K562 (cell line): ENCODE results near the gene SFXN2. TPM values are rescaled to one million over a fixed set of nuclear protein-coding genes. Genes with fewer than 3 reads are reported as not detected.

Experiments used
- ATAC-seq: fragments of 200-7000 bp; cut with Tn5 transposase; 3 replicates; pipeline ENCODE4 v1.9.1; 2020; ENCODE audit warnings: moderate library complexity
- BruUV-seq: library from RNA; stranded (reverse); fragments of 400-500 nt; replicated peaks from 2 replicates; lab custom pipeline; 2021; lab: Mats Ljungman, UMichigan
- CTCF ChIA-PET: fragments of 300-600 bp; formaldehyde crosslinking; extraction: SDS; loops from one replicate; lab custom pipeline; 2021; ENCODE audit warnings: low intra/inter-chr PET ratio; lab: Yijun Ruan, JAX
- POLR2A ChIA-PET: fragments of 300-600, 350-650 bp; sonication (Branson Sonifier 250); formaldehyde crosslinking; extraction: SDS; loops from one replicate; lab custom pipeline; 2021; ENCODE audit warnings: antibody characterized with exemption, inconsistent platforms; lab: Yijun Ruan, JAX
- DNase-seq, 4 experiments: peaks; one replicate each; pipeline versions ENCODE4 v3.0.0 to v3.0.0-alpha.2; 2011 to 2018; ENCODE audit warnings: low spot score in 3 of 4, mixed read lengths in 3 of 4; ENCODE audit errors: extremely low read depth in 1 of 4
- FAIRE-seq: peaks from 2 replicates; lab custom pipeline; 2011; peaks lifted over from hg19 to GRCh38; lab: Jason Lieb, UNC
- H2AFZ ChIP-seq: 2 replicates; pipeline ENCODE4 v1.6.0; 2011; ENCODE audit warnings: low read depth, low read length, control low read depth, inconsistent platforms
- H3K27ac ChIP-seq: fragments of 200-600 bp; 3 replicates; pipeline ENCODE4 v1.8.0; 2011; ENCODE audit warnings: low read depth, mild to moderate bottlenecking, control low read depth, inconsistent platforms, low read length, moderate library complexity, mixed read lengths; ENCODE audit errors: extremely low read depth
- H3K27me3 ChIP-seq, 2 experiments: fragments of 300-600 bp in 1 of 2; 2 replicates in 1 of 2; 3 replicates in 1 of 2; pipeline versions ENCODE4 v1.6.0 to v1.8.0; 2011; ENCODE audit warnings: inconsistent platforms in 2 of 2, low read length in 2 of 2, mild to moderate bottlenecking in 1 of 2, mixed read lengths in 1 of 2, moderate library complexity in 1 of 2; ENCODE audit not compliant: control insufficient read depth in 2 of 2, insufficient read depth in 2 of 2
- H3K36me3 ChIP-seq: fragments of 300-600 bp; 3 replicates; pipeline ENCODE4 v1.8.0; 2011; ENCODE audit warnings: mild to moderate bottlenecking, low read length, inconsistent platforms; ENCODE audit not compliant: control insufficient read depth, insufficient read depth
- H3K4me1 ChIP-seq, 2 experiments: fragments of 200-600 bp in 1 of 2; replicated peaks in 1 of 2; 2 replicates in 1 of 2; 3 replicates in 1 of 2; pipeline versions ENCODE4 v1.5.1 to v1.8.0; 2011; ENCODE audit warnings: inconsistent platforms in 2 of 2, low read length in 2 of 2, mild to moderate bottlenecking in 1 of 2, mixed read lengths in 1 of 2, moderate library complexity in 1 of 2; ENCODE audit not compliant: control insufficient read depth in 2 of 2, insufficient read depth in 2 of 2
- H3K4me2 ChIP-seq: 2 replicates; pipeline ENCODE4 v1.6.1; 2011; ENCODE audit warnings: low read length, control low read depth, inconsistent platforms, mixed read lengths; ENCODE audit not compliant: insufficient read depth
- H3K4me3 ChIP-seq: fragments of 200-600 bp; sonication (generic), shearing (Covaris generic); 2 replicates; pipeline ENCODE4 v1.5.1; 2016; ENCODE audit warnings: control low read depth, inconsistent platforms
- H3K79me2 ChIP-seq: fragments of 200-600 bp; 3 replicates; pipeline ENCODE4 v1.8.0; 2011; ENCODE audit warnings: low read length, inconsistent platforms; ENCODE audit not compliant: control insufficient read depth, insufficient read depth
- H3K9ac ChIP-seq, 2 experiments: 2 replicates each; pipeline versions ENCODE4 v1.6.0 to v1.6.1; 2011; ENCODE audit warnings: low read depth in 2 of 2, low read length in 2 of 2, control low read depth in 1 of 2, inconsistent platforms in 1 of 2, mild to moderate bottlenecking in 1 of 2, mixed read lengths in 1 of 2; ENCODE audit not compliant: insufficient read depth in 1 of 2
- H3K9me1 ChIP-seq: one replicate; pipeline ENCODE4 v1.6.0; 2011; ENCODE audit warnings: inconsistent platforms, mild to moderate bottlenecking, low read length, moderate library complexity; ENCODE audit not compliant: control insufficient read depth, insufficient read depth
- H3K9me3 ChIP-seq: replicated peaks from 2 replicates; pipeline ENCODE4 v1.5.1; 2011; ENCODE audit warnings: low read depth, low read length, inconsistent platforms; ENCODE audit not compliant: control insufficient read depth, insufficient read depth
- H4K20me1 ChIP-seq: replicated peaks from 2 replicates; pipeline ENCODE4 v1.6.1; 2011; ENCODE audit warnings: low read length, inconsistent platforms, mixed read lengths; ENCODE audit not compliant: control insufficient read depth, insufficient read depth
- CEBPB ChIP-seq: fragments of 450-650 bp; IDR thresholded peaks from 2 replicates; pipeline ENCODE4 v1.6.1; 2016; ENCODE audit warnings: missing genetic modification characterization, missing compliant biosample characterization
- SLC30A9 ChIP-seq: fragments of 250-450 bp; sonication (Bioruptor Pico); IDR thresholded peaks from 2 replicates; pipeline ENCODE4 v1.8.0; 2022; ENCODE audit warnings: mild to moderate bottlenecking, moderate library complexity
- YY1 ChIP-seq, 3 experiments: IDR thresholded peaks; 2 replicates each; pipeline ENCODE4 v1.6.1; 2011; ENCODE audit warnings: low read length in 2 of 3, mild to moderate bottlenecking in 2 of 3, moderate library complexity in 2 of 3, borderline replicate concordance in 1 of 3, control low read depth in 1 of 3, low read depth in 1 of 3; ENCODE audit not compliant: insufficient read depth in 3 of 3, insufficient replicate concordance in 2 of 3, control insufficient read depth in 1 of 3, insufficient read length in 1 of 3; ENCODE audit errors: extremely low read depth in 1 of 3
- WGBS: fragments of 100-300 bp; shearing (Covaris generic); methylation state at CpG from one replicate; pipeline ENCODE4 v1.1.6; 2016; ENCODE audit warnings: low coverage, mixed read lengths; ENCODE audit not compliant: insufficient coverage; ENCODE audit errors: missing lambda C conversion rate; 5-methylcytosine and 5-hydroxymethylcytosine counted together
- in situ Hi-C: fragments of 300-500 bp; cut with MboI; formaldehyde crosslinking; loops from 4 replicates; pipeline ENCODE4 v1.15.0; 2018; ENCODE audit warnings: inconsistent platforms, mixed read lengths
- intact Hi-C: fragments of 100-400 bp; cut with micrococcal nuclease; formaldehyde crosslinking; loops from 2 replicates; pipeline ENCODE4 v1.14.2; 2022
- polyA plus RNA-seq, 8 experiments: library from polyadenylated mRNA; depleted of rRNA in 4 of 8; stranded (reverse) in 5 of 8; unstranded in 3 of 8; fragments of >200 nt; fragmentation: Nextera tagmentation in 2 of 8; fragmentation: Illumina TruSeq in 1 of 8; extraction: Ambion mirVana in 2 of 8; extraction: Trizol in 1 of 8; gene quantifications; 2 replicates each; pipeline versions ENCODE4 v1.2.1 to v1.2.3, GENCODE V29; 2011 to 2014; ENCODE audit warnings: inconsistent platforms in 1 of 8, missing spikeins in 1 of 8
- total RNA-seq, 7 experiments: library from RNA; depleted of rRNA in 6 of 7; stranded (reverse); fragments of >200 nt in 6 of 7; fragmentation: Illumina TruSeq in 2 of 7; extraction: Trizol in 2 of 7; gene quantifications; 2 replicates each; pipeline versions ENCODE4 v1.2.1 to v1.2.3, GENCODE V29; 2011 to 2021; ENCODE audit warnings: low replicate concordance in 1 of 7
- TF ChIP-seq, protein P1 (sequence below): fragments of 150-350 bp; IDR thresholded peaks from 2 replicates; pipeline ENCODE4 v1.6.1; 2014; ENCODE audit warnings: low read depth, mild to moderate bottlenecking, low read length, borderline replicate concordance
- TF ChIP-seq, protein P2 (sequence below): fragments of 250-450 bp; sonication (Bioruptor Pico); IDR thresholded peaks from 2 replicates; pipeline ENCODE4 v1.9.0; 2021; ENCODE audit warnings: mild to moderate bottlenecking, inconsistent platforms

SFXN2 gene
- total and polyA plus RNA-seq, 9 of the 15 experiments (the other 6 are each of a cell fraction or from before 2014, with no cell fraction given): 7.3 to 23.8 (median 15.7) TPM

GRCh38 chr10:102781090-102781920 lies 66.9 kb downstream of the SFXN2 start (continued):
- TF ChIP-seq, protein P1, sequence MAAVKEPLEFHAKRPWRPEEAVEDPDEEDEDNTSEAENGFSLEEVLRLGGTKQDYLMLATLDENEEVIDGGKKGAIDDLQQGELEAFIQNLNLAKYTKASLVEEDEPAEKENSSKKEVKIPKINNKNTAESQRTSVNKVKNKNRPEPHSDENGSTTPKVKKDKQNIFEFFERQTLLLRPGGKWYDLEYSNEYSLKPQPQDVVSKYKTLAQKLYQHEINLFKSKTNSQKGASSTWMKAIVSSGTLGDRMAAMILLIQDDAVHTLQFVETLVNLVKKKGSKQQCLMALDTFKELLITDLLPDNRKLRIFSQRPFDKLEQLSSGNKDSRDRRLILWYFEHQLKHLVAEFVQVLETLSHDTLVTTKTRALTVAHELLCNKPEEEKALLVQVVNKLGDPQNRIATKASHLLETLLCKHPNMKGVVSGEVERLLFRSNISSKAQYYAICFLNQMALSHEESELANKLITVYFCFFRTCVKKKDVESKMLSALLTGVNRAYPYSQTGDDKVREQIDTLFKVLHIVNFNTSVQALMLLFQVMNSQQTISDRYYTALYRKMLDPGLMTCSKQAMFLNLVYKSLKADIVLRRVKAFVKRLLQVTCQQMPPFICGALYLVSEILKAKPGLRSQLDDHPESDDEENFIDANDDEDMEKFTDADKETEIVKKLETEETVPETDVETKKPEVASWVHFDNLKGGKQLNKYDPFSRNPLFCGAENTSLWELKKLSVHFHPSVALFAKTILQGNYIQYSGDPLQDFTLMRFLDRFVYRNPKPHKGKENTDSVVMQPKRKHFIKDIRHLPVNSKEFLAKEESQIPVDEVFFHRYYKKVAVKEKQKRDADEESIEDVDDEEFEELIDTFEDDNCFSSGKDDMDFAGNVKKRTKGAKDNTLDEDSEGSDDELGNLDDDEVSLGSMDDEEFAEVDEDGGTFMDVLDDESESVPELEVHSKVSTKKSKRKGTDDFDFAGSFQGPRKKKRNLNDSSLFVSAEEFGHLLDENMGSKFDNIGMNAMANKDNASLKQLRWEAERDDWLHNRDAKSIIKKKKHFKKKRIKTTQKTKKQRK: no peak
- TF ChIP-seq CEBPB (tag): 0 out of 2 replicates have a peak, but pooled peaks have one; percentile 33
- no peak for TF ChIP-seq SLC30A9

DNA sequence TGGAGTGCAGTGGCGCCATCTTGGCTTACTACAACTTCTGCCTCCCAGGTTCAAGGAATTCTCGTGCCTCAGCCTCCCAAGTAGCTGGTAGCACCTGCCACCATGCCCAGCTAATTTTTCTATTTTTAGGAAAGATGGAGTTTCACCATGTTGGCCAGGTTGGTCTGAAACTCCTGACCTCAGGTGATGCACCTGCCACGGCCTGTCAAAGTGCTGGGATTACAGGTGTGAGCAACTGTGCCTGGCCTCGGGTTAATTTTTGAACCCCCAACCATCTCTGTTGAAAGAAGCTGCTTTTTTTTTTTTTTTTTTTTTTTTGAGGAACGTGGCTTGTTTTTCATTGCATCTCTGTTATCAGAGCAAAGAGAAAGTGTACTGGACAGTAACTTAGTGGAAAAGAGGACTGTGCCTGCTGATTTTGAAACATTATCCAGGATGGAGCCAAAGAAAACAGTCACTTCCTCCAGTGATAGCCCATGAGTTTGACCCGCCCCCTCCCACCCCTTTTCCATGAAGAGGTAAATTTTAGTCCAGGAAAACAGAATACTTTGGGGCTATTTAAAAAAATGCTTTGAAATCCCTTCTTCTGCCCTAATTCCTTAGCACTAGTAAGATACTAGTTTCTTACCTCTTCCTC lies 67.6 kb downstream of the SFXN2 start:
- no peaks in the 10 kb centered on the region for H3K27me3 ChIP-seq
- intact Hi-C loops (no loop called here), in situ Hi-C loops (no loop called here)
- H3K9me3 ChIP-seq: no peaks in the 10 kb centered on the region
- H3K4me2 ChIP-seq: peak overlapping the region; percentile 42
- FAIRE-seq (no peak), ATAC-seq (no peak), DNase-seq (no peak)
- peaks cover 35 to 56% of the 10 kb centered on the region in 2 experiments for H3K4me1 ChIP-seq
- H3K9me1 ChIP-seq: no peaks in the 10 kb centered on the region
- H4K20me1 ChIP-seq: no peaks in the 10 kb centered on the region
- CTCF ChIA-PET: no interaction called here
- TF ChIP-seq, protein P2, sequence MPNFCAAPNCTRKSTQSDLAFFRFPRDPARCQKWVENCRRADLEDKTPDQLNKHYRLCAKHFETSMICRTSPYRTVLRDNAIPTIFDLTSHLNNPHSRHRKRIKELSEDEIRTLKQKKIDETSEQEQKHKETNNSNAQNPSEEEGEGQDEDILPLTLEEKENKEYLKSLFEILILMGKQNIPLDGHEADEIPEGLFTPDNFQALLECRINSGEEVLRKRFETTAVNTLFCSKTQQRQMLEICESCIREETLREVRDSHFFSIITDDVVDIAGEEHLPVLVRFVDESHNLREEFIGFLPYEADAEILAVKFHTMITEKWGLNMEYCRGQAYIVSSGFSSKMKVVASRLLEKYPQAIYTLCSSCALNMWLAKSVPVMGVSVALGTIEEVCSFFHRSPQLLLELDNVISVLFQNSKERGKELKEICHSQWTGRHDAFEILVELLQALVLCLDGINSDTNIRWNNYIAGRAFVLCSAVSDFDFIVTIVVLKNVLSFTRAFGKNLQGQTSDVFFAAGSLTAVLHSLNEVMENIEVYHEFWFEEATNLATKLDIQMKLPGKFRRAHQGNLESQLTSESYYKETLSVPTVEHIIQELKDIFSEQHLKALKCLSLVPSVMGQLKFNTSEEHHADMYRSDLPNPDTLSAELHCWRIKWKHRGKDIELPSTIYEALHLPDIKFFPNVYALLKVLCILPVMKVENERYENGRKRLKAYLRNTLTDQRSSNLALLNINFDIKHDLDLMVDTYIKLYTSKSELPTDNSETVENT: no peak
- peak in 1 of 3 experiments; percentile 39 for TF ChIP-seq YY1 (IDR thresholded peaks at IDR 0.05; ENCODE audit: borderline replicate concordance in 1 of 3, control insufficient read depth in 1 of 3, extremely low read depth in 1 of 3, insufficient read depth in 3 of 3, insufficient read length in 1 of 3, insufficient replicate concordance in 2 of 3, low read depth in 1 of 3, low read length in 2 of 3)
- no peak overlapping the region for H3K4me3 ChIP-seq
- peaks cover 4% of the 10 kb centered on the region; the same call in 1 of the 3 replicates for H3K36me3 ChIP-seq
- peak overlapping the region in 1 of 2 experiments; percentile 12; a peak in 1 of 4 replicates for H3K9ac ChIP-seq
- no TSS peak for BruUV-seq
- H3K27ac ChIP-seq: no peak overlapping the region
- H3K79me2 ChIP-seq: peaks cover 31% of the 10 kb centered on the region
- POLR2A ChIA-PET: no interaction called here
- WGBS: 60% methylated on average over 3 of the region's 6 CpGs
- no peak overlapping the region for H2AFZ ChIP-seq
